OCI-LY7 (cell line): ENCODE data around the gene LMO3. TPM values are rescaled to one million over a fixed set of nuclear protein-coding genes. Genes with fewer than 3 reads are reported as not detected.

Source experiments
- BruUV-seq: library from RNA; stranded (reverse); fragments of 400-500 nt; replicated peaks from 2 replicates; lab custom pipeline; 2021; lab: Mats Ljungman, UMichigan
- CTCF ChIA-PET: fragments of 300-600 bp; sonication (Branson Sonifier 250); formaldehyde crosslinking; loops from one replicate; lab custom pipeline; 2022; ENCODE audit warnings: antibody characterized with exemption; ENCODE audit not compliant: unreplicated experiment; lab: Charles Lee
- POLR2A ChIA-PET: fragments of 300-600 bp; sonication (Branson Sonifier 250); formaldehyde crosslinking; loops from one replicate; lab custom pipeline; 2022; ENCODE audit warnings: antibody characterized with exemption; lab: Charles Lee
- DNase-seq: peaks from one replicate; pipeline ENCODE4 v3.0.0-alpha.2; 2015; ENCODE audit warnings: low spot score
- H2AFZ ChIP-seq: fragments of 200-600 bp; sonication (generic), shearing (Covaris generic); 2 replicates; pipeline ENCODE4 v1.6.1; 2014; ENCODE audit warnings: mild to moderate bottlenecking, antibody characterized with exemption, low read length, moderate library complexity
- H3K27ac ChIP-seq: fragments of 200-600 bp; sonication (generic); 2 replicates; pipeline ENCODE4 v1.5.1; 2014; ENCODE audit warnings: mixed run types, low read depth, mild to moderate bottlenecking, moderate library complexity, low read length, inconsistent platforms; ENCODE audit not compliant: poor library complexity, severe bottlenecking
- H3K36me3 ChIP-seq: fragments of 200-600 bp; sonication (generic); 2 replicates; pipeline ENCODE4 v1.6.1; 2014; ENCODE audit warnings: mild to moderate bottlenecking, antibody characterized with exemption, low read length, moderate library complexity, mixed read lengths; ENCODE audit not compliant: insufficient read depth
- H3K4me1 ChIP-seq: fragments of 200-600 bp; sonication (generic); 2 replicates; pipeline ENCODE4 v1.5.1; 2014; ENCODE audit warnings: mild to moderate bottlenecking, low read length; ENCODE audit not compliant: insufficient read depth, poor library complexity, severe bottlenecking
- H3K4me2 ChIP-seq: fragments of 200-600 bp; sonication (generic); 2 replicates; pipeline ENCODE4 v1.6.1; 2014; ENCODE audit warnings: mild to moderate bottlenecking, low read length
- H3K4me3 ChIP-seq: fragments of 200-600 bp; sonication (generic); 2 replicates; pipeline ENCODE4 v1.5.1; 2014; ENCODE audit warnings: mild to moderate bottlenecking, low read depth, low read length; ENCODE audit not compliant: poor library complexity, severe bottlenecking
- H3K79me2 ChIP-seq: fragments of 200-600 bp; sonication (generic); 2 replicates; pipeline ENCODE4 v1.6.1; 2016; ENCODE audit warnings: low read depth, mild to moderate bottlenecking, low read length, moderate library complexity, mixed read lengths; ENCODE audit not compliant: insufficient read depth
- H3K9me2 ChIP-seq: fragments of 200-600 bp; sonication (generic); 2 replicates; pipeline ENCODE4 v1.6.1; 2016; ENCODE audit warnings: mild to moderate bottlenecking, low read length, mixed read lengths; ENCODE audit not compliant: insufficient read depth
- H3K9me3 ChIP-seq: fragments of 200-600 bp; sonication (generic); 2 replicates; pipeline ENCODE4 v1.6.1; 2014; ENCODE audit warnings: mild to moderate bottlenecking, mixed run types, low read length, mixed read lengths
- H4K20me1 ChIP-seq: fragments of 200-600 bp; sonication (generic); 2 replicates; pipeline ENCODE4 v1.6.1; 2014; ENCODE audit warnings: mild to moderate bottlenecking, antibody characterized with exemption, low read length, moderate library complexity, mixed read lengths; ENCODE audit not compliant: insufficient read depth
- EZH2phosphoT487 ChIP-seq: fragments of 200-600 bp; sonication (generic); IDR thresholded peaks from 2 replicates; pipeline ENCODE4 v1.6.1; 2018; ENCODE audit warnings: low read depth, borderline replicate concordance, mild to moderate bottlenecking, mixed run types, antibody characterized with exemption, low read length, moderate library complexity, mixed read lengths
- intact Hi-C: fragments of 100-400 bp; cut with micrococcal nuclease; formaldehyde crosslinking; loops from one replicate; pipeline ENCODE4 v1.10.0; 2022; ENCODE audit not compliant: unreplicated experiment
- total RNA-seq, 2 experiments: library from RNA; depleted of rRNA in 1 of 2; stranded (reverse); fragments of >200 nt in 1 of 2; shearing (Covaris generic) in 1 of 2; gene quantifications; 2 replicates each; pipeline ENCODE4 v1.2.3, GENCODE V29; 2014 to 2022
- TF ChIP-seq, protein P1 (sequence below): fragments of 200-600 bp; sonication (generic); conservative IDR thresholded peaks from 2 replicates; pipeline ENCODE4 v1.5.1; 2014; ENCODE audit warnings: mild to moderate bottlenecking, antibody characterized with exemption, low read length, moderate library complexity, mixed read lengths

The LMO3 gene
- total RNA-seq, 2 experiments from 2014 or later = 10.6 to 13.1 TPM

DNA sequence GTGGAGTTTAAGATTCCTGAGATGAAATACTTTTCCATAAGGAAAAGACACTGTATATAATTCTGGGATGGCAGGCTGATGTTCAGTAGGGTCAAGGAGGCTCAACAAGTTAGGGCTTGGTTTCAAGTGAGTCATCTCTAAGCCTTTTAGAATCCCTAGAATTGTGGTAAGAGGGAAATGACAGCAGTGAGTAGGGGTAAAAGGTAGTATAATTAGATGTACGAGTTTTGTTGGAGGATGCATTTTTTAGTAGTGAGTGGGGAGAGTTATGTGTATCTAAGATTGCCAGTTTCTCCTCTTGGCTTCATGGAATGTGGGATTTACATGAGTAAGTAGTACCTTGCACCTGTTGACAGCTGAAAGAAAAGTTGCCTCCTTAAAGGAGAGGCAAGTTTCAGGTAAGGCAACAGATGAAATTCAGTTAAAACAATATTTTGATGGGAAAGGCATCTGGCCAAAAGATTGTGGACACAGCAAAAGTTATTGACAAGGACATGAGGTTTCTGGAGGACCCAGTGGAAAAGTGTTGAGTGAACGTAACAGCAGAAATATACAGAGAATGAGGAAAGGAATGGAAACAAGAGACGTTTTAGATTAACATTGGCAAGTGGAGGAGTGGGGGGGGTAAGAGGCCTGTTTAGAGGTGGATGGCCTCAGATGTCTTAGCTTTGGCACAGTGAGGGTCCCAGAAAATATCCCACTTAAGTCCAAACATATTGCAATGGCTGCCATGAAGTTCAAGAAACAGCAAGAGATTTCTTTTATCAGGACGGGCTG is 21.8 kb downstream of the LMO3 start:
- Histone ChIP-seq H3K4me2 (no peak overlapping the region), H3K27ac (no peak overlapping the region), H3K36me3 (no peaks in the 10 kb centered on the region), H3K4me1 (no peaks in the 10 kb centered on the region), H3K4me3 (no peak overlapping the region), H4K20me1 (no peaks in the 10 kb centered on the region), H3K79me2 (no peaks in the 10 kb centered on the region), H3K9me3 (no peaks in the 10 kb centered on the region), H3K9me2 (no peaks in the 10 kb centered on the region; the same call in 1 of the 2 replicates), H2AFZ (no peak overlapping the region)
- DNase-seq = no peak
- CTCF ChIA-PET = no interaction called here
- POLR2A ChIA-PET = interaction anchor here (0.5 to 0.7 kb wide), 2 partner anchors 14 to 47 kb away, joined by 3 read pairs; no protein-coding TSS in a partner anchor
- TF ChIP-seq, protein P1, sequence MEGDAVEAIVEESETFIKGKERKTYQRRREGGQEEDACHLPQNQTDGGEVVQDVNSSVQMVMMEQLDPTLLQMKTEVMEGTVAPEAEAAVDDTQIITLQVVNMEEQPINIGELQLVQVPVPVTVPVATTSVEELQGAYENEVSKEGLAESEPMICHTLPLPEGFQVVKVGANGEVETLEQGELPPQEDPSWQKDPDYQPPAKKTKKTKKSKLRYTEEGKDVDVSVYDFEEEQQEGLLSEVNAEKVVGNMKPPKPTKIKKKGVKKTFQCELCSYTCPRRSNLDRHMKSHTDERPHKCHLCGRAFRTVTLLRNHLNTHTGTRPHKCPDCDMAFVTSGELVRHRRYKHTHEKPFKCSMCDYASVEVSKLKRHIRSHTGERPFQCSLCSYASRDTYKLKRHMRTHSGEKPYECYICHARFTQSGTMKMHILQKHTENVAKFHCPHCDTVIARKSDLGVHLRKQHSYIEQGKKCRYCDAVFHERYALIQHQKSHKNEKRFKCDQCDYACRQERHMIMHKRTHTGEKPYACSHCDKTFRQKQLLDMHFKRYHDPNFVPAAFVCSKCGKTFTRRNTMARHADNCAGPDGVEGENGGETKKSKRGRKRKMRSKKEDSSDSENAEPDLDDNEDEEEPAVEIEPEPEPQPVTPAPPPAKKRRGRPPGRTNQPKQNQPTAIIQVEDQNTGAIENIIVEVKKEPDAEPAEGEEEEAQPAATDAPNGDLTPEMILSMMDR = no peak
- TF ChIP-seq EZH2phosphoT487 = no peak
- no TSS peak for BruUV-seq
- intact Hi-C loops = no loop called here

DNA sequence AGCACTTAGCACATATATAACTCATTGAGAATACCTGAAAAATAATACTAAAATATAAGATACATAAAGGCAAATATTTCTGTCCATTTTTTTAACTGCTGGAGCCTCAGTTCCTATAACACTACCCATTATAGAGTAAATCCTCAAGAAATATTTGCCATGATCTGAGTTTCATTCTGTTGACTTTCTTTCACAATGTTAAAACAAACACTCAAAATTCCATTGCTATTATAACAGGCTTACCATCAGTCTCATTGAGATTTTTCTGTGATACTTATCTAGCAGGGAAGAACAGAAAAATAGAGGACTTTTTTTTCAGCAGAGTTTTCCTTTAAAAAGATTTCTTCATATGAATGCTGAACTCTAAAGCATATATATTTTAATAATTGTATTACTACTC is 24.5 kb downstream of the LMO3 start:
- Histone ChIP-seq H3K36me3 (no peaks in the 10 kb centered on the region), H3K4me1 (no peaks in the 10 kb centered on the region), H3K4me3 (no peak overlapping the region), H3K9me2 (no peaks in the 10 kb centered on the region; the same call in 1 of the 2 replicates), H3K27ac (no peak overlapping the region), H4K20me1 (no peaks in the 10 kb centered on the region), H2AFZ (no peak overlapping the region), H3K9me3 (no peaks in the 10 kb centered on the region), H3K79me2 (no peaks in the 10 kb centered on the region), H3K4me2 (no peak overlapping the region)
- POLR2A ChIA-PET = interaction anchor here (0.6 to 1.3 kb wide), 3 partner anchors 9 to 18 kb away, joined by 3 read pairs; no protein-coding TSS in a partner anchor
- TF ChIP-seq, protein P1 = no peak
- TF ChIP-seq EZH2phosphoT487 = no peak
- intact Hi-C loops = no loop called here
- no TSS peak for BruUV-seq
- CTCF ChIA-PET = no interaction called here
- no peak for DNase-seq

DNA sequence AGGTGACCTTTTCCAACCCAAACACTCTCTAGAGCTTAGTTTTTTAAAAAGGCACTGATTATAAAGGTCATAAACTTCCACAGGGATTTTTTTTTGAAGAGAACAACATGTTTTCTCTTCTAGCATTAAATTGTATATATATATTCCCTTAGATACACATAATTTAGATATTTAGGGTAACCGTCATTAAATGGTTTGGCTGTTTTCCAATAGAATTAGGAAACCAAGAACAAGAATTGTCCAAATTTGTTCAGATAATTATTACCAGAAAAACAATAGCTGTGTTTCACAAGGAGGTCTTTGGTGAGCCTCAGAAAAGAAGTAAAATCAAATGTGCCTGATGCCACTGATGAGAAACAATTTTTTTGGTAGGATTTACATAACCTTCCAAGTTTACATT is 26.9 kb downstream of the LMO3 start:
- no peaks in the 10 kb centered on the region for H3K79me2 ChIP-seq
- POLR2A ChIA-PET = interaction anchor here (0.8 to 0.9 kb wide), 2 partner anchors 10 to 30 kb away, joined by 3 read pairs; no protein-coding TSS in a partner anchor
- H3K27ac ChIP-seq = no peak overlapping the region

More for the DNA sequence above, 26.9 kb downstream of the LMO3 start:
- Histone ChIP-seq H3K4me2 (no peak overlapping the region), H2AFZ (no peak overlapping the region), H3K9me2 (no peaks in the 10 kb centered on the region; the same call in 1 of the 2 replicates), H3K36me3 (no peaks in the 10 kb centered on the region), H3K4me1 (no peaks in the 10 kb centered on the region), H3K9me3 (no peaks in the 10 kb centered on the region), H3K4me3 (no peak overlapping the region), H4K20me1 (no peaks in the 10 kb centered on the region)
- CTCF ChIA-PET = no interaction called here
- DNase-seq = no peak
- intact Hi-C loops = no loop called here
- TF ChIP-seq, protein P1 = no peak
- no peak for TF ChIP-seq EZH2phosphoT487
- BruUV-seq = no TSS peak
